HUES6 (cell line): ENCODE results near the gene CELF1.

Source experiments
- H3K27ac ChIP-seq: 2 replicates; pipeline ENCODE4 v1.7.0; 2013; ENCODE audit warnings: low read depth, mild to moderate bottlenecking, low read length, inconsistent platforms
- H3K27me3 ChIP-seq: 2 replicates; pipeline ENCODE4 v1.6.1; 2013; ENCODE audit warnings: low read length; ENCODE audit not compliant: control insufficient read depth, insufficient read depth
- H3K36me3 ChIP-seq: 2 replicates; pipeline ENCODE4 v1.6.1; 2013; ENCODE audit warnings: low read length; ENCODE audit not compliant: control insufficient read depth, insufficient read depth
- H3K4me1 ChIP-seq: 2 replicates; pipeline ENCODE4 v1.6.1; 2013; ENCODE audit warnings: low read length; ENCODE audit not compliant: control insufficient read depth, insufficient read depth
- H3K4me3 ChIP-seq: 2 replicates; pipeline ENCODE4 v1.5.1; 2013; ENCODE audit warnings: low read depth, low read length
- H3K9ac ChIP-seq: one replicate; pipeline ENCODE4 v1.6.1; 2013; ENCODE audit warnings: mild to moderate bottlenecking, low read length
- H3K9me3 ChIP-seq: 2 replicates; pipeline ENCODE4 v1.6.1; 2013; ENCODE audit warnings: low read depth, low read length; ENCODE audit not compliant: control insufficient read depth, insufficient read depth

The CELF1 gene

GRCh38 chr11:47443028-47443700 lies 109.8 kb downstream of the CELF1 start:
- Histone ChIP-seq H3K9ac (no peak overlapping the region), H3K9me3 (no peaks in the 10 kb centered on the region), H3K27me3 (no peaks in the 10 kb centered on the region), H3K4me1 (no peaks in the 10 kb centered on the region), H3K4me3 (no peak overlapping the region), H3K36me3 (no peaks in the 10 kb centered on the region), H3K27ac (no peak overlapping the region)

GRCh38 chr11:47442514-47442913 lies 110.4 kb downstream of the CELF1 start:
- H3K9me3 ChIP-seq, result no peaks in the 10 kb centered on the region
- no peaks in the 10 kb centered on the region for H3K27me3 ChIP-seq
- no peak overlapping the region for H3K4me3 ChIP-seq
- H3K36me3 ChIP-seq, result no peaks in the 10 kb centered on the region
- H3K27ac ChIP-seq, result no peak overlapping the region
- H3K4me1 ChIP-seq, result no peaks in the 10 kb centered on the region
- H3K9ac ChIP-seq, result no peak overlapping the region

DNA sequence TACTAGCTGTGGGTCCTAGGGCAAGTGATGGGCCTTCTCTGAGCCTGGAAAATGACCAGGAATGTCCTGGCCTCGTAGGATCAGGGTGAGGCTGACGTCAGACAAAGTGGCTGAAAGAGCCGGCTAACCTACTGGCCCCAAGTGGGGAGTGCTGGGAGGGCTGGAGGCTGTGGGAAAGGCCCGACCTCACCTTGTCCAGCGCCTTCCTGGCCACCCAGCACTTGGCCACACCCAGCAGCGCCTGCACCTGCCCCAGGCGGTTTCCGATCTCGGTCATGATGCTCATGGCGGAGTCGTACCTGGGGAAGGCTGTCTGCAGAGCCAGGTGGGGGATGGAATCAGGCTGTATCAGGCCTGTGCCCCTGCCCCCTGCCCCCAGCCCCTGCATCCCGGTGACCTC lies 111.5 kb downstream of the CELF1 start:
- Histone ChIP-seq H3K4me3 (no peak overlapping the region), H3K9me3 (no peaks in the 10 kb centered on the region), H3K4me1 (no peaks in the 10 kb centered on the region), H3K9ac (peak overlapping the region; percentile 23), H3K36me3 (no peaks in the 10 kb centered on the region), H3K27ac (no peak overlapping the region), H3K27me3 (no peaks in the 10 kb centered on the region)

DNA sequence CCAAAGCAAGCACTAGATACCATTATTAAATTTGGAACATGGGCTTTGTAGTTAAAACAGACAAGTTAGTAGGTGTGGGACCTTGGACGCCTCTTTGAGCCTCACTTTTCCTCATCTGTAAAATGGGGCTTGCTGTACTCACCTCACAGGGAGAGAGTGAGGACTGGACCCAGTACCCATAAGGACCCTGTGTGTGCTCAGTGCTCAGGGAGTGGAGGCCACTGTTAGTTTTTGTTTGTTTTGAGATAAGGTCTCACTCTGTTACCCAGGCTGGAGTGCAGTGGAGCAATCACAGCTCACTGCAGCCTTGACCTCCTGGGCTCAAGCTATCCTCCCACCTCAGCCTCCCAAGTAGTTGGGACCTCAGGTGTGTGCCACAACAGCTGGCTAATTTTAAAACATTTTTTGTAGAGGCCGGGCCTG lies 112.9 kb downstream of the CELF1 start:
- H3K4me1 ChIP-seq, result no peaks in the 10 kb centered on the region
- no peaks in the 10 kb centered on the region for H3K9me3 ChIP-seq
- H3K27ac ChIP-seq, result no peak overlapping the region
- H3K9ac ChIP-seq, result no peak overlapping the region
- no peaks in the 10 kb centered on the region for H3K27me3 ChIP-seq
- H3K4me3 ChIP-seq, result no peak overlapping the region
- H3K36me3 ChIP-seq, result no peaks in the 10 kb centered on the region

- Histone ChIP-seq H3K27me3 (no peaks in the 10 kb centered on the region), H3K9ac (no peak overlapping the region), H3K9me3 (no peaks in the 10 kb centered on the region), H3K4me1 (no peaks in the 10 kb centered on the region), H3K36me3 (no peaks in the 10 kb centered on the region), H3K4me3 (no peak overlapping the region), H3K27ac (no peak overlapping the region)
Observed at GRCh38 chr11:47438721-47439120, 114.2 kb downstream of the CELF1 start.

- Histone ChIP-seq H3K9me3 (no peaks in the 10 kb centered on the region), H3K27me3 (no peaks in the 10 kb centered on the region), H3K9ac (no peak overlapping the region), H3K4me1 (no peaks in the 10 kb centered on the region), H3K36me3 (no peaks in the 10 kb centered on the region), H3K27ac (no peak overlapping the region), H3K4me3 (no peak overlapping the region)
Observed at GRCh38 chr11:47437746-47438418, 115.0 kb downstream of the CELF1 start.

DNA sequence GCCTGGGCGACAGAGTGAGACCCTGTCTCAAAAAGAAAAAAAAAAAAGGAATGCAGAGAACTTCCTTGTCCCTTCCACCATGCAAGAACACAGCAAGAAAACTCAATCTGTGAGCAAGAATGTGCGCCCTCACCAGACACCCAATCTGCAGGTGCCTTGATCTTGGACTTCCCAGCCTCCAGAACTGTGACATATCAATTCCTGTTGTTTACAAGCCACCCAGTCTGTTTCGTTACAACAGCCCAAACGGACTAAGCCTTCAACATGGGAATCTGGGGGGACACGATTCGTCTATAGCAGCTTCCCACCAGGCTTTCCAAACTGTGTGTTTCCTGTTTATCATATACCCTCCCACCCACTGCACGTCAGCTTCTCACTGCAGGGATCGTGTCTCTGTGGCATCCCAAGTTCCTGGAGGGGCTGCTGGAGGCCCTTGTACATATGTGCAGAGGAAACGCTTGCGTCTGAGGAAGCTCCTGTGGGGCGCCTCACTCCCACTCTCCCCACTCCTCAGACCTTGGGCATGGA lies 115.7 kb downstream of the CELF1 start:
- H3K27me3 ChIP-seq, result no peaks in the 10 kb centered on the region

GRCh38 chr11:47436726-47437125 lies 116.2 kb downstream of the CELF1 start:
- no peaks in the 10 kb centered on the region for H3K27me3 ChIP-seq
- H3K4me1 ChIP-seq, result no peaks in the 10 kb centered on the region
- H3K4me3 ChIP-seq, result no peak overlapping the region
- no peak overlapping the region for H3K27ac ChIP-seq
- H3K9me3 ChIP-seq, result no peaks in the 10 kb centered on the region
- no peaks in the 10 kb centered on the region for H3K36me3 ChIP-seq
- no peak overlapping the region for H3K9ac ChIP-seq

More for the DNA sequence above, 115.7 kb downstream of the CELF1 start:
- no peaks in the 10 kb centered on the region for H3K36me3 ChIP-seq
- no peak overlapping the region for H3K9ac ChIP-seq
- H3K4me3 ChIP-seq, result no peak overlapping the region
- no peak overlapping the region for H3K27ac ChIP-seq
- no peaks in the 10 kb centered on the region for H3K4me1 ChIP-seq
- H3K9me3 ChIP-seq, result no peaks in the 10 kb centered on the region

GRCh38 chr11:47435687-47436086 lies 117.2 kb downstream of the CELF1 start:
- no peaks in the 10 kb centered on the region for H3K36me3 ChIP-seq
- no peak overlapping the region for H3K4me3 ChIP-seq
- H3K27ac ChIP-seq, result no peak overlapping the region
- no peaks in the 10 kb centered on the region for H3K27me3 ChIP-seq
- no peak overlapping the region for H3K9ac ChIP-seq
- H3K4me1 ChIP-seq, result no peaks in the 10 kb centered on the region
- H3K9me3 ChIP-seq, result no peaks in the 10 kb centered on the region

DNA sequence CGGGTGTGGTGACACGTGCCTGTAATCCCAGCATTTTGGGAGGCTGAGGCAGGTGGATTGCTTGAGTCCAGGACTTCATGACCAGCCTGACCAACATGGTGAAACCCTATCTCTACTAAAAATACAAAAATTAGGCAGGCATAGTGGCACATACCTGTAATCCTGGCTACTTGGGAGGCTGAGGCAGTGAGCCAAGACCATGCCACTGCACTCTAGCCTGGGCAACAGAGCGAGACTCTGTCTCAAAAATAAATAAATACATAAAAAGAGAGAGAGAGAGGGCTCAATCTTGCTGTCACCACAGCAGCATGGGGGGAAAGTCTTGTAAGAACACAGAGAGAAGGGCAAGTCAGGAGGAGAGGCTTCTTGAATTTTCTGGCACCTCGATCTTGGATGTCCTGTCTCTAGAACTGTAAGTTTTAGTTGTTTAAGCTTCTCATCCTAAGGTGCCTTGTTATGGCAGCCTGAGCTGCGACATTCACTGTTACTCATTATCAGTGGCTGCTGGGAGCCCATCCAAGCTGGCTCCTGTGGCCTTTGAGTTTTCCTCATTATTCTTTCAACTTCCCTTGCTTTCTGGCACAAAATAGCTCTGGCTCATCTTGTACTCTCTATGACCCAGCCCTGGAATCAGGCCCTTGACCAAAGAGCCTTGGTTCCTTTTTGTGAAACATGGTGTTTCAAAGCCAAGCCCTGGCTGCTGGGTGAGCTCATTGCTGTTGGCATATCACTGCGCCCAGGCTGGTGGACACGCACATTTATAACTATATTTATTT lies 118.7 kb downstream of the CELF1 start:
- no peaks in the 10 kb centered on the region for H3K9me3 ChIP-seq
- no peaks in the 10 kb centered on the region for H3K27me3 ChIP-seq
- no peaks in the 10 kb centered on the region for H3K4me1 ChIP-seq
- no peaks in the 10 kb centered on the region for H3K36me3 ChIP-seq
- no peak overlapping the region for H3K27ac ChIP-seq
- H3K9ac ChIP-seq, result no peak overlapping the region
- no peak overlapping the region for H3K4me3 ChIP-seq

- Histone ChIP-seq H3K36me3 (no peaks in the 10 kb centered on the region), H3K27me3 (no peaks in the 10 kb centered on the region), H3K4me1 (no peaks in the 10 kb centered on the region), H3K4me3 (no peak overlapping the region), H3K9me3 (no peaks in the 10 kb centered on the region), H3K9ac (no peak overlapping the region), H3K27ac (no peak overlapping the region)
Observed at GRCh38 chr11:47433157-47433556, 119.8 kb downstream of the CELF1 start.
